GM18519 (cell line): ENCODE results near the gene BRAF.
"Not testable (repeated sequence)": the region's sequence is repeated elsewhere in the genome, so short reads cannot be mapped to it uniquely, and the experiment has no call there.

Source experiments
- ATAC-seq: cut with Tn5 transposase; IDR thresholded peaks from one replicate; pipeline ENCODE4 v1.9.1; 2021; ENCODE audit warnings: mild to moderate bottlenecking, moderate library complexity; ENCODE audit not compliant: unreplicated experiment, low FRiP score

The BRAF gene

DNA sequence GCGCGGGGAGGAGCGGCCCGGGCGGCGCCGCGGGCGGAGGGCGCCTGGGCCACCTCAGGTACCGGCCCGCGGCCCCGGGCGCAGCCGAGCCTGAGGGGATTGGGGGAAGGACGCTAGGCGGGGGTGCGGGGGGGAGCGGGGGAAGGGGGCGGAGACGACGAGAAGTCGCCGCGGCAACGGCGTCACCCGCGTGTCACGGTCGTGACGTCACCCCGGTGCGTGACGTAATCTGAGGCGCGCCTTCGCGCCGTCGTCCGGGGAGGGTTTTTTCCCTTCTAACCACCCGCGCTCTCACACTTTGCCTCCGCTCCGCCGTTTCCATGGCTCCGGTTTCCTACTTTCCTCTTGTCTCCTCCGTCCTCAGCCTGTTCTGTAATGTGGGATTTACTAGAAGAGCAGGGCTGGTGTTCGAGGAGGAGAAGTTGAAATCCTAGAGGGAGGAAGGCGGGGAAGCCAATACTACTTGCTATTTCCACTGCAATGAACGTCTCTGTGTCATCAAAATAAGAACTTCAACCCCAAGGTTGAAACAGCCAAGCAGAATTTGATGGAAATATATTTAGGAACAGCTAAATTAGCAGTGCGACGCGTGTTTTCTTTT lies at the start of gene BRAF:
Gene BRAF (minus strand): TSS at position 109 of the 601 bp plus-strand sequence. CDS start 226 bp downstream, outside the sequence.
- ATAC-seq: peak; percentile 48

DNA sequence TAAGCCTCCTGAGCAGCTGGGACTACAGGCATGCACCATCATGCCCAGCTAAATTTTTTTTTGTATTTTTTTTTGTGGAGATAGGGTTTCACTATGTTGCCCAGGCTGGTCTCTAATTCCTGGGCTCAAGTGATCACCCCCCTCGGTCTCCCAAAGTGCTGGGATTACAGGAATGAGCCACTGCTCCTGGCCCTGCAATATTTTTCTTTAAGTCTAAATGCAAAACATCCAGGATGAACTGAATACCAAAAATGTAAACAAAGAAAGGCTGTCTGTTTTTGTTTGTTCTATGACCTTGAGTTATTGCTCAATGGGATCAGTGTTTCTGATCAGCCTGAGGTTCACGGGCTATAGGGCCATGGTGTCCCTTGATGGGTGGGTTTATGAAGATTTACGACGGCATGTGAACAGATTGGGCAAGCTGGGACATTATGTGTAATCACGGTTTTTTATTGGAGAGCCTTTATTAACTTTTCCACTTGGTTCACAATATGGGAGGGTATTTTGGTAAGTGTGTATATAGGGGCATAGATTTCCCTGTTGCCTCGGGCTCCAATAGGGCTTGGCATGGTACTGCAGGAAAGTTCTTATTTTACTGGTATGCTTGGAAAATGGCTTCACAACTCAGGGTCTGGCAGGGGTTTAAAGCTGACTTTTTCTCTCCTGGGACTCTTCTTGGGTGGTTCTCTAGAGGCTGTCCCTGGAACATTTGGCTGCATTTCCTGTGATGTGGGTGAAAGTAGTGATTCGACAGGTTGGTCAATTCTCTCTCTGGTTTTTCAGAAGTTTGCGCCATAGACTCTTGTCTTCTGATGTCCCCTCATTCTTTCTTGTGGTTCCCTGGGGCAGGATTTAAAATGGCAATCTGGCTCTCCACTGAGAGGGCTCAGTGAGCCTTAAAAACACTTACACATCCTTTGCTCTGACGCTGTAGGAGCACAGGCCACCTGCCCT lies 48.4 kb upstream of the BRAF start:
- ATAC-seq: no peak

DNA sequence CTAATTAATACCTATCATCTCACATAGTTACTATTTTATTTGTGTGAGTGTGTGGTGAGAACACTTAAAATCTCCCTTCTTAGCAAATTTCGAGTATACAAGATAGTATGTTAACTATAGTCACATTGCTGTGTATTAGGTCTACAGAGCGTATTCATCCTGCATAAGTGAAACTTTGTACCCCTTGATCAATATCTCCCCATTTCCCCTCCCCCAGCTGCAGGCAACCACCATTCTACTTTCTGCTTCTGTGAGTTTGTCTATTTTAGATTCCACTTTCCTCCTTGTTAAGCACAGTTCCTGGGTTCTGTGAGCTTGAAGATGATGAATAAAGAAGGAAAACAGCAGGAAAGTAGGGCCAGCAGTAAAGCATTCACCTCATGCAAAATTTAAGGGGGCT lies 47.6 kb upstream of the BRAF start:
- ATAC-seq: no peak

DNA sequence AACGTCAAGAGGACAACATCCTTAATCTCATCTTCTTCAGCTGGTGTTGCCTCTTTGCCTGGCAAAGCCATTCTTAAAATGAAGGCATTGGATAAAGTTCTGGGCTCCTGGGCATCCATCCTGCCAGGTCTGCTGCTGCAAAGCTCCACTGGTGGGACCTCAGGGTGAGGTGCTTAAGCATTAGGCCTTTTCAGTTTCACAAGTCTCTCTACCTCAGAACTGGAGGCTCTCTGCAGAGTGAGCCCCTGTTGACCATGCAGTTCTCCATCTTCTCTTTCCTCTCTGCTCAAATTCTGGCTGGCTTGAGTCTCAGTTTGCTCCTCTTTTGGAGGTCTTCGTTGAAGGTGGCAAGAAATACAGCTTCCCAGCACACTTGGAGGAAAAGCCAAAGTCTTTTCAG lies 42.7 kb upstream of the BRAF start:
- ATAC-seq: no peak

DNA sequence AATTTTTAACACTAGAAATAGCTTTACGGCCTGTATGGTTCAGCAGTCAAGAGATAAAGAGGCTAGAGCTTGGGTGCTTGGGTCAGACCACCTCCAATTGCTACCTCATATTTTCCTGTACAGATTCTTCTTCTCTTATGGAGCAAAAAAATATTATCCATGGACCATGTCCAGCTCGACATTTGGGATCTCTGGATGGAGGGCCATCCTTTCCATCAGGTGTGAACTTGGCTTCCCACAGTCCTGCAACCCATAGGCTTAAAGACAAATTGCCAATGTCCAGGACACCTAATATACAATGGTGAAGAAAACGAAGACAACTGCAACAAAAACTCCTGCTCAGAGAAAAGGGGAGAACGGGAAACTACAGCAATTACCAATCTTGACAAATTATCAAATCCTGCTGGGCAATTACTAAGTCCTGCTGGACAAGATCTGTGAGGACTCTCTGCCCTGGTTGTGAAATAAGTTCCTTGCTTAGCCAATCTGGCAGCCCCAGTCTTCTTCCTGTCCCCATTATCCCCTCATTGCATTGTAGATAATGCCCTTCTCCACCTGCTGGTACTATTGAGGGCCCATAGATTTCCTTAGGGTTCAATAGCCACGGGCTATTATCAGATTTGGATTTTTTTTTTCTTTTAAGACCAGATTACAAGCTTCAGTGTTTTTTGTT lies 42.0 kb upstream of the BRAF start:
- no peak for ATAC-seq

DNA sequence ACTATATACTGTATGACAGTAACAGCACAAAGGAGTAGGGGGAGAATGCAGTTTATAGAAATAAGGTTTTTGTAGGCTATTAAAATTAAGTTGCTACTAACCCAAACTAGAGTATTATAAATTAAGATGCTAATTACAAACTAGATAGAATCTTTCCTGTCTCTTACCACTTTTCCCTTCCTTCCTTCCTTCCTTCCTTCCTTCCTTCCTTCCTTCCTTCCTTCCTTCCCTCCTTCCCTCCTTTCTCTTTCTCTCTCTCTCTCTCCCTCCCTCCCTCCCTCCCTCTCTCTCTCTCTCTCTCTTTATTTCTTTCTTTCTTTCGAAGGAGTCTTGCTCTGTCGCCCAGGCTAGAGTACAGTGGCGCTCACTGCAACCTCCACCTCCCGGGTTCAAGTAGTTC lies 36.4 kb upstream of the BRAF start:
- ATAC-seq: no peak

DNA sequence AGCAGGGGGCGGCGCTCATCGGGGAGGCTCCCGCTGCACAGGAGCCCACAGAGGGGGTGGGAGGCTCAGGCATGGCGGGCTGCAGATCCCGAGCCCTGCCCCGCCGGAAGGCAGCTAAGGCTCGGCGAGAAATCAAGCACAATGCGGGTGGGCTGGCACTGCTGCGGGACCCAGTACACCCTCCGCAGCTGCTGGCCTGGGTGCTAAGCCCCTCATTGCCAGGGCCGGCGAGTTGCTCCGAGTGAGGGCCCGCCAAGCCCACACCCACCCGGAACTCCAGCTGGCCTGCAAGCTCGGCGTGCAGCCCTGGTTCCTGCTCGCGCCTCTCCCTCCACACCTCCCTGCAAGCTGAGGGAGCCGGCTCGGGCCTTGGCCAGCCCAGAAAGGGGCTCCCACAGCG lies 32.3 kb upstream of the BRAF start:
- ATAC-seq: not testable (repeated sequence)

DNA sequence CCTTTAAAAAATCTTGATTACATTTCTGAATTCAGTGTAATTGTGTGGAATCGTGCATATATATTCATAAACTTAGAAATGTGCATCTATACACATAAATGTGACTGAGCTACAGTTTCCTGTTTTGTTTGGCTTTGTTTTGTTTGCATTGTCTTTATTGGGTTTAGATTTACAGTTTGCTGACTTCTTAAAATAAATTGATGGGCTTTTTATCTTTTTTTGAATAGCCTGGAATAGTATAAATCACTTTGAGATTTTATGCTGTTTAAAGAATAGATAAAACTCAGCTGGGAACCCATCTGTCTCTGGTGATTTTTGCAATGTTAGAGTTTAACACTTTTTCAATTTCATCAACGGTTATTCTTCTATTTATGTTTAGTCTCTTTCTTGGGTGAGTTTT lies 21.2 kb upstream of the BRAF start:
- ATAC-seq: no peak

DNA sequence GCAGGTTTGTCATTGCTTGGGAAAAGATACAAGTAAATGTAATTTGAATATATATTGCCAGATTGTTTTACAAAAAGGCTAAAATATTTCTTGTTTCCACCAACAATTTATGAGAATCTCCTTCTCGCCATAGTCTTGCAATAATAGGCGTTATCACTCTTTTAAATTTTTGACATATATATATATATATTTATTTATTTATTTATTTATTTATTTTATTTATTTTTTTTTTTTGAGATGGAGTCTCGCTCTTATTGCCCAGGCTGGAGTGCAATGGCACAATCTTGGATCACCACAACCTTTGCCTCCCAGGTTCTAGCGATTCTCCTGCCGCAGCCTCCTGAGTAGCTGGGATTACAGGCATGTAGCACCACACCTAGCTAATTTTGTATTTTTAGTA lies 17.5 kb upstream of the BRAF start:
- ATAC-seq: not testable (repeated sequence)

DNA sequence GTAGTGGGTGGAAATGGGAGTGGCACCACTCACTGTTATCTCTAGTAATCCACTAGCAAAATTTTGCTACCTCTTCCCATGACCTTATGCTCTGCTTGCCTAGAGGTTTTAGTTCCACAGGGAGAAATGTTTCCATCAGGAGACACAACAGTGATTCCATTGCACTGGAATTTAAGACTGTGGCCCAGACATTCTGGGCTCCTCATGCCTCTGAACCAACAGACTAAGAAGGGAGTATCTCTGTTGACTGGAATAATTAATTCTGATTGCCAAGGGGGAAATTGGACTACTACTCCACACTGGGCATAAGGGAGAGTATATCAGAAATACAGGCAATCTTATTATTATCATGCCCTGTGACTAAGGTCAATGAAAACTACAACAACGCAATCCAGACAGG lies 16.2 kb upstream of the BRAF start:
- ATAC-seq: no peak

DNA sequence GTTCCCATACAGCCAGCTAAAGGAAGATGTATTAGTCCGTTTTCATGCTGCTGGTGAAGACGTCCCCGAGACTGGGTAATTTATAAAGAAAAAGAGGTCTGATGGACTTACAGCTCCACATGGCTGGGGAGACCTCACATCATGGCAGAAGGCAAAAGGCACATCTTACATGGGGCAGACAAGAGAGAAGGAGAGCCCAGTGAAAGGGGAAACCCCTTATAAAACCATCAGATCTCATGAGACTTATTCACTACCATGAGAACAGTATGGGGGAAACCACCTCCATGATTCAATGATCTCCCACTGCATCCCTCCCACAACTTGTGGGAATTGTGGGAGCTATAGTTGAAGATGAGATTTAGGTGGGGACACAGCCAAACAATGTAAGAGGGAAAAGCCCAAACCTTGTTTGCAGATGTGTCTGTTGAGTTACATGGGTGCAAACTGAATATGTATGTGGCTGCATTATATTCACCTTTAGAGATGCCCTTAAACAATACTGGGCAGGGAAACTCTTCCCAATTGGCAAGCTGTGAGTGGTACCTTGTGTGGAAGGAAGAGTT lies 13.1 kb upstream of the BRAF start:
- ATAC-seq: no peak

DNA sequence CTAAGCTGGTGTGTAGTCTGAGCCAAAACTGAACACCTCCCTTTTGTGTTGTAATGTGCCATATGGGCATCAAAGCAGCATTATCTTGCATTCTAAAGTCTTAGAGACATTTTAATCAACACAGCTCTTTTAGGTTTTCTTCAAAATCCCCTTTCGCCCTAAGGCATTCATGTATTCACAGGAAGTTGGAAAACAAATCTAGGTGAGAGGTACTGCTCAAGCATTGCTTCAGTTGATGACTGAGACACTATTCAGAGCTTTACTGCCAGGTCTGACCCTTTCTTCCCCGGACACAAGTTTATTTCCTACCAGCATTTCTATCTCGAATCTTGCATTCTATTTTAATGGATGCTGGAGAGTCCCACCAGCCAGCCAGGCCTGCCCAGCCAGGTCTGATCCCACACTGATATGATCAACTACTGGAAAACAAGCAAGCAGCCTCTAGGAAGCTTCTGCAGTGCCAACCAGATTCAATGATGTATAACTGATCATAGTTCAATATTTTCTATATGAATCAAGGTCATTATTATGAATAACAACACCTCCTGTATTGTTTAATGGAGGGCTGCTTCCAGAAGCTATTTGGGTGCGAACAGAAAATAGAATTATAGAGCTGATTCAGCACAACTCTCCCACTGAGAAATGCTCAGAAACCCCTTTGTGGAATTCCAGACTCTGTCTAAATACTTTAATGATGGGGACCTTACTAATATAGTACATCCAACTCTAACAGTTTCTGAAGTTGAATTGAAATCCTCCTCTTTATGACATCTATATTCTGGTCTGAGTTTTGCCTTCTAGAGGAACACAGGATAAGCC lies 4.0 kb upstream of the BRAF start:
- ATAC-seq: no peak

DNA sequence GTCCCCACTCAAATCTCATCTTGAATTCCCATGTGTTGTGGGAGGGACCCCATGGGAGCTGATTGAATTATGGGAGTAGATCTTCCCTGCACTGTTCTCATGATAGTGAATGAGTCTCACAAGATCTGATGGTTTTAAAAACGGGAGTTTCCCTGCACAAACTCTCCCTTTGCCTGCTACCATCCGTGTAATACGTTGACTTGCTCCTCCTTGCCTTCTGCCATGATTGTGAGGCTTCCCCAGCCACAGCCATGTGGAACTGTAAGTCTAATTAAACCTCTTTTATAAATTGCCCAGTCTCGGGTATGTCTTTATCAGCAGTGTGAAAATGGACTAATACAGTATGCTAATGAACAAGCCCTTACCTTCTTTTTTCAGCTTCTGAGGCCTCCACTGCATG lies 3.2 kb upstream of the BRAF start:
- ATAC-seq: not testable (repeated sequence)

DNA sequence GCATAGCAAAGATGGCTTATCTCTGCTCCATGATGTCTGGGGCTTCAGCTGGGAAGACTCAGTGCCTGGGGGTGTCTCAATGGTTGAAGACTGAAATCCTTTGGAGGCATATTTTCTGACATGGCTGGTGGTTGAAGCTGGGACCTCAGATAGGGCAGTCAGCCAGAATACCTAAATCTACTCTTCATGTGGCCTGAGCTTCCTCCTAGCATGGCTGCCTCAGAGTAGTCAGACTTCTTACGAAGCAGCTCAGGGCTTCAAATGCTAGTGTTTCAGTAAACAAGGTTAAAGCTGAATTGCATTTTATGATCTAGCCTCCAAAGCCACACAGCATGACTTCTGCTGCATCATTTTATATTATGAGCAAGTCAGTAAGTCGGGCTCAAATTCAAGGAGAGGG lies 2.6 kb upstream of the BRAF start:
- no peak for ATAC-seq

DNA sequence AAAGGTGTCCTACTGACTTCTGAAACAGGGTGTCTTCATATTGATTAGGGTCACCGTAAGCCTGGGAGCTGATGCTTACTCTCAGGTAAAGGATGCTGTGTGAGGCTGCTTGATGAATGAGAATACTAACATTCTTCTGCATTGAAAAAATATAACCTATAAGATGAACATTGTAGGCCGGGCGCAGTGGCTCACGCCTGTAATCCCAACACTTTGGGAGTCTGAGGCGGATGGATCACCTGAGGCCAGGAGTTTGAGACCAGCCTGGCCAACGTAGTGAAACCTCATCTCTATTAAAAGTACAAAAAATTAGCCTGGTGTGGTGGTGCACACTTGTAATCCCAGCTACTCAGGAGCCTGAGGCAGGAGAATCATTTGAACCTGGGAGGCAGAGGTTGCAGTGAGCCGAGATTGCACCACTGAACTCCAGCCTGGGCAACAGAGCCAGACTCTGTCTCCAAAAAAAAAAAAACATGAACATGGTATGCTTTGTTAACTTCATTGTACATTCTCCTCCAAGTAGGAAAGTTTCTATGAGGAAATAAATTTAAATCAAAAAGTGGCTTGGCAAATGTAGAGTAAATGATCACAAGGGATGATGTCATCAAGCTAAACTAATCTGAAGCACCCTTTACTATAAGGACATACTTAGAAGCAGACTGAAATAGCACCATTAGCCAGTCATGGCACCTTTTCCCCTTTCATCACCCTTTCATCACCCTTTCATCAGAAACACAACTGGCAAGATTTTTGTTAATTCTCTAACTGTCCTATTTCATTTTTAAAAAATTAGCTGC lies 1.5 kb upstream of the BRAF start:
- ATAC-seq: no peak

DNA sequence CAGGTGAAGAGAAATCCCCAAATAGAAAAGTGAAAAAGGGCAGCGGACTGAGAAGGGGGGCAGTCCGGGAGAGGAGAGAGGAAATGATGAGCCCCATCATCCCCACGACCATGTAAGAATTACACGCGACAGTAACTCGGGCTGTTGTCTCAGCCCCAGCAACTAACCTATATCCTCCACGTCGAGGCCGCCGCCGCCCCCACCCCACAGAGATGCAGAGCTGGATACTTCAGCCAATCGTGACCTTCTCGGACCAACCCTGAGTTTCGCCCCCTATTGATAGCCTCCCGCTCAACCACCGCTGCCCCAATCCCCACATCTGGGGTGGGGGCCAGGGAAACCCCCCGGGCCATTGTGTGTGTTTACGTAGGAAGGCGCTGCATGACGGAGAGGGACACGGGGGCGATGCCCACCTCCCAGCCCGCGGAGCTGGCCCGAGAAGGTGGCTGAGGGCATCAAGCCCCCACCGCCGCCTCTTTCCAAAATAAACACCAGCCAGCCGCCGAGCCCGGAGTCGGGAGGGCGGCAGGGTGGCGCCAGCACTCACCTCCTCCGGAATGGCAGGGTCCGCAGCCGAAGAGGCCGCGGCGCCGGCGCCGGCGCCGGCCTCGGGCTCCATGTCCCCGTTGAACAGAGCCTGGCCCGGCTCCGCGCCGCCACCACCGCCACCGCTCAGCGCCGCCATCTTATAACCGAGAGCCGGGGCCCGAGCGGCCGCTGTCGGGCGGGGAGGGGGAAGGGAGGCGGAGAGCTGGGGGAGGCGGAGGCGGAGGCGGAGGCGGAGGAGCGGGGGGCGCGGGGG lies 509 bp downstream of the BRAF start:
- peak; percentile 54 for ATAC-seq

DNA sequence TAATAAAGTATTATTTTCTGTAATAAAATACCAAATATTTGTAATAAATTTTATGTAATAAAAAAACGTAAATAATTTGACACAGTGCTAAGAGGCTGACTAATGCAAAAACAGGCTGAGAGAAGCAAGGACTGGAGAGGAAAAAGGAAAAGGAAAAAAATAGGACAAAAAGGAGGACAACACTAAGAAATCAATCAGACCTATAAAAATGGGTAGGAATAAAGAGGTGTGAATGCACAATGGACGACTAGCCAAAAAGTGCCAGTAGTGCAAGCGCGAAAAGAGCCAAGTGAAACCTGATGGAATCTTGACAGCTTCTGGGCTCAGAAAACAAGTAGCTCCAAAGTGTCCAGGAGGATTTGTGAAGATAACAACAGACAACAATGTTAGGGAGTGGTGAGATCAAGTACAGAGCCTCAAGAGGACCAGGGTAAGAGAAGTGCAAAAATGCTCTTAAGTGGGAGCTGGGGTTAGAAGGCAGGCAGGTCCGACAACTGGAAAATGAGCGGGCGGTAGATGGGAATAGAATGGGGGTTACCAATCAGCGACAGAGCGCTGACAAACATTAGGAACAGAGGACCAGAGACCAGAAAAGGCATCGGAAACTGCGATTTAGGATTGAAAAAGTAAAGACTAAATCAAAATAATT lies 1.2 kb downstream of the BRAF start:
- no peak for ATAC-seq

DNA sequence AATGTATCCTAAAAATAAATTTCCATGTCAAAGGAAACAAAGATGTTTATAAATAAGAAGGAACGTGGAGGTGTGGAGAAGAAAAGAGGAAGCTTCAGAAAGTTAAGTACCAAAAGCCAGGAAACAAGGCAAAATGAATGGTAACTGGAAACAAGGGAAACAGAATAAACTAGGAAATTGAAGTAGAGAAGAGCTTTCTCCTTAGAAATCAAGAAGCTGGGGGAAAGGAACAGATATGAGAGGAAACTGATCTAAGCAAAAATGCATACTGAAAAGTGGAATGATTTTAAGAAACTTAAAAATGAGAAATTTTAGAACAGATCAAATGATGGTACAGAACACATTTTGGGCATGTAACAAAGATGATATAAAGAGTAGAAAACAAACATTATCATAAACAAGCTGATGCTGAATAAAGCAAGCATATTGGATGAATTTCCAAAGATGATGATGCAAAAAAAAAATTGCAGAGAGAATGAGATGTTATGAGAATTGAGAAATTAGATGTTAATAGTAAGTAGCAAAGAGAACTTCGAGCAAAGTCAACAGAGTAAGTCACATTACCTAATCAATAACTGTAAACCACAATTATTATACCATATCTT lies 1.9 kb downstream of the BRAF start:
- ATAC-seq: no peak
